Endothelial cell (in vitro differentiated cells): ENCODE results near the gene KIF21A. TPM values are rescaled to one million over a fixed set of nuclear protein-coding genes. Genes with fewer than 3 reads are reported as not detected.

Experiments
- DNase-seq: peaks from one replicate; pipeline ENCODE4 v3.0.0; 2021; ENCODE audit warnings: low spot score
- H3K27ac Mint-ChIP-seq: one replicate; pipeline ENCODE4 v1.8.0; 2021; ENCODE audit warnings: mixed read lengths, inconsistent platforms; ENCODE audit not compliant: unreplicated experiment
- H3K27me3 Mint-ChIP-seq: one replicate; pipeline ENCODE4 v1.8.0; 2021; ENCODE audit warnings: mild to moderate bottlenecking, moderate library complexity, mixed read lengths, inconsistent platforms; ENCODE audit not compliant: unreplicated experiment
- H3K36me3 Mint-ChIP-seq: one replicate; pipeline ENCODE4 v1.8.0; 2021; ENCODE audit warnings: mild to moderate bottlenecking, low read depth, mixed read lengths, inconsistent platforms; ENCODE audit not compliant: unreplicated experiment
- H3K4me1 Mint-ChIP-seq: one replicate; pipeline ENCODE4 v1.8.0; 2021; ENCODE audit warnings: mild to moderate bottlenecking, mixed read lengths, inconsistent platforms; ENCODE audit not compliant: unreplicated experiment
- H3K4me3 Mint-ChIP-seq: one replicate; pipeline ENCODE4 v1.8.0; 2021; ENCODE audit warnings: mild to moderate bottlenecking, mixed read lengths, inconsistent platforms; ENCODE audit not compliant: unreplicated experiment
- H3K9me3 Mint-ChIP-seq: one replicate; pipeline ENCODE4 v1.8.0; 2021; ENCODE audit warnings: mixed read lengths, inconsistent platforms; ENCODE audit not compliant: unreplicated experiment
- total RNA-seq: library from RNA; stranded (reverse); fragmentation: NEBNext Ultra II Directional; extraction: Animal tissue kit (Norgen Biotek cat#: 25700); gene quantifications from one replicate; pipeline ENCODE4 v1.2.1, GENCODE V29; 2021; ENCODE audit not compliant: unreplicated experiment
- TF ChIP-seq, protein P1 (sequence below): fragments of 200-600 bp; sonication (generic); IDR thresholded peaks from one replicate; pipeline ENCODE4 v1.5.0; 2021; ENCODE audit warnings: antibody characterized with exemption; ENCODE audit not compliant: unreplicated experiment

Gene KIF21A
- total RNA-seq, 1 donor from 2014 or later = 2.9 TPM

DNA sequence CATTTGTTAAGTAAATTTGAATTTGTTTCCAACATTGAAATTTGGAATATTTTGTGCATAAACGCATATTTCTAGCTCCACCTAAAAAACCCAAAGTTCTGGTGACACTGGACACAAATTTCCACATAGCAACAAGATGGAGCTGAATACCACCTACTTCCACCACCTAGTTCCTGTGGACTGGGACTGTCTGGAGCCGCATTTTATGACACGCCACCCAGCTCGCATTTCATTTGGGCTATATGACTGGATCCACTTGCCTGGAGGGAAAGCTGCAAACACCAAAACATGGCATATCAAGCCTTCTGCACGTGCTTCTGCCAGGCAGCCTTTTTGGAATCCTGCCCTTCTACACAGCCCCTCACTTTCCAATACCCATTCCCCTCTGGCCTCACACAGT, 173.4 kb downstream of the KIF21A start:
- no peak overlapping the region for H3K4me3 Mint-ChIP-seq
- H3K27ac Mint-ChIP-seq = no peak overlapping the region
- H3K4me1 Mint-ChIP-seq = peaks cover 6% of the 10 kb centered on the region
- DNase-seq = no peak
- H3K36me3 Mint-ChIP-seq = no peaks in the 10 kb centered on the region
- TF ChIP-seq, protein P1, sequence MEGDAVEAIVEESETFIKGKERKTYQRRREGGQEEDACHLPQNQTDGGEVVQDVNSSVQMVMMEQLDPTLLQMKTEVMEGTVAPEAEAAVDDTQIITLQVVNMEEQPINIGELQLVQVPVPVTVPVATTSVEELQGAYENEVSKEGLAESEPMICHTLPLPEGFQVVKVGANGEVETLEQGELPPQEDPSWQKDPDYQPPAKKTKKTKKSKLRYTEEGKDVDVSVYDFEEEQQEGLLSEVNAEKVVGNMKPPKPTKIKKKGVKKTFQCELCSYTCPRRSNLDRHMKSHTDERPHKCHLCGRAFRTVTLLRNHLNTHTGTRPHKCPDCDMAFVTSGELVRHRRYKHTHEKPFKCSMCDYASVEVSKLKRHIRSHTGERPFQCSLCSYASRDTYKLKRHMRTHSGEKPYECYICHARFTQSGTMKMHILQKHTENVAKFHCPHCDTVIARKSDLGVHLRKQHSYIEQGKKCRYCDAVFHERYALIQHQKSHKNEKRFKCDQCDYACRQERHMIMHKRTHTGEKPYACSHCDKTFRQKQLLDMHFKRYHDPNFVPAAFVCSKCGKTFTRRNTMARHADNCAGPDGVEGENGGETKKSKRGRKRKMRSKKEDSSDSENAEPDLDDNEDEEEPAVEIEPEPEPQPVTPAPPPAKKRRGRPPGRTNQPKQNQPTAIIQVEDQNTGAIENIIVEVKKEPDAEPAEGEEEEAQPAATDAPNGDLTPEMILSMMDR = no peak
- H3K27me3 Mint-ChIP-seq = peaks cover 1% of the 10 kb centered on the region
- H3K9me3 Mint-ChIP-seq = no peaks in the 10 kb centered on the region

DNA sequence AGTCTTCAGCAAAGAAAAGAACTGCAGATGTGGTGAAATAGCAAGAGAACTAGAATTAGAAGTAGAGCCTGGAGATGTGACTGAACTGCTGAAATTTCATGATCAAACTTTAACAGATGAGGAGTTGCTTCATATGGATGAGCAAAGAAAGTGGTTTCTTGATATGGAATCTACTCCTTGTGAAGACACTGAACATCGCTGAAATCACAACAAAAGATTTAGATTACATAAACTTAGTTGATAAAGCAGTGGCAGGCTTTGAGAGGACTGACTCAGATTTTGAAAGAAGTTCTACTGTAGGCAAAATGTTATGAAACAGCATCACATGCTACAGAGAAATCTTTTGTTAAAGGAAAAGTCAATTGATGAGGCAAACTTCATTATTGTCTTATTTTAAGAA, 175.0 kb downstream of the KIF21A start:
- TF ChIP-seq, protein P1 = no peak
- peaks cover 6% of the 10 kb centered on the region for H3K4me1 Mint-ChIP-seq
- DNase-seq = no peak
- no peak overlapping the region for H3K27ac Mint-ChIP-seq
- H3K4me3 Mint-ChIP-seq = no peak overlapping the region
- H3K9me3 Mint-ChIP-seq = no peaks in the 10 kb centered on the region
- H3K27me3 Mint-ChIP-seq = no peaks in the 10 kb centered on the region
- H3K36me3 Mint-ChIP-seq = no peaks in the 10 kb centered on the region

GRCh38 chr12:39252628-39253027, 190.3 kb downstream of the KIF21A start:
- no peaks in the 10 kb centered on the region for H3K27me3 Mint-ChIP-seq
- TF ChIP-seq, protein P1 = no peak
- DNase-seq = no peak
- H3K4me3 Mint-ChIP-seq = no peak overlapping the region
- no peak overlapping the region for H3K27ac Mint-ChIP-seq
- no peaks in the 10 kb centered on the region for H3K4me1 Mint-ChIP-seq
- no peaks in the 10 kb centered on the region for H3K36me3 Mint-ChIP-seq
- no peaks in the 10 kb centered on the region for H3K9me3 Mint-ChIP-seq

Other genes with a start within 250 kb of the KIF21A start
- not detected for gene ABCD2, start 176.7 kb upstream of the KIF21A start, total RNA-seq